B cell (primary cell): ENCODE measurements around the gene WNT6. TPM values are rescaled to one million over a fixed set of nuclear protein-coding genes. Genes with fewer than 3 reads are reported as not detected.
A peak's percentile ranks its signal among the peaks of the same experiment; 100 is the strongest.

Experiments
- ATAC-seq: fragments of 200-7000 bp; cut with Tn5 transposase; one replicate; pipeline ENCODE4 v1.10.0; 2021; ENCODE audit warnings: low read depth, mild to moderate bottlenecking, moderate number of reproducible peaks, moderate library complexity
- CTCF ChIA-PET: fragments of 350-600 bp; sonication (Branson Sonifier 250); formaldehyde crosslinking; loops from one replicate; lab custom pipeline; 2021; ENCODE audit warnings: antibody characterized with exemption, inconsistent platforms; lab: Charles Lee
- POLR2A ChIA-PET: fragments of 350-600 bp; sonication (Branson Sonifier 250); formaldehyde crosslinking; loops from one replicate; lab custom pipeline; 2021; ENCODE audit warnings: antibody characterized with exemption; lab: Charles Lee
- DNase-seq: peaks from one replicate; pipeline ENCODE4 v3.0.0; 2013
- H2AFZ ChIP-seq: 2 replicates; pipeline ENCODE4 v1.6.1; 2012; ENCODE audit warnings: mild to moderate bottlenecking, low read depth, low read length; ENCODE audit not compliant: insufficient read depth, poor library complexity, severe bottlenecking
- H3K27ac ChIP-seq, 2 donors: 1 replicate in 1 of 2; 2 replicates in 1 of 2; pipeline ENCODE4 v1.5.1; 2012 to 2013; ENCODE audit warnings: low read length in 2 of 2, mild to moderate bottlenecking in 2 of 2, moderate library complexity in 1 of 2
- H3K27me3 ChIP-seq, 4 experiments: fragments of 200-600 bp in 1 of 4; sonication (generic) in 1 of 4; replicated peaks in 1 of 4; 1 replicate in 2 of 4; 2 replicates in 2 of 4; pipeline versions ENCODE4 v1.6.1 to v1.7.0; 2013 to 2016; ENCODE audit warnings: low read length in 3 of 4, mild to moderate bottlenecking in 2 of 4, mixed read lengths in 1 of 4, moderate library complexity in 1 of 4; ENCODE audit not compliant: insufficient read depth in 4 of 4, control insufficient read depth in 3 of 4; ENCODE audit errors: control extremely low read depth in 1 of 4
- H3K36me3 ChIP-seq, 2 experiments: replicated peaks in 1 of 2; 1 replicate in 1 of 2; 2 replicates in 1 of 2; pipeline versions ENCODE4 v1.6.1 to v1.7.1; 2013; ENCODE audit warnings: low read length in 1 of 2; ENCODE audit not compliant: insufficient read depth in 2 of 2, control insufficient read depth in 1 of 2; ENCODE audit errors: control extremely low read depth in 1 of 2, extremely low read depth in 1 of 2
- H3K4me1 ChIP-seq, 2 donors: fragments of 200-600 bp in 1 of 2; sonication (generic) in 1 of 2; 1 replicate in 1 of 2; 2 replicates in 1 of 2; pipeline versions ENCODE4 v1.5.1 to v1.6.1; 2013 to 2017; ENCODE audit warnings: low read length in 2 of 2; ENCODE audit not compliant: control insufficient read depth in 2 of 2, insufficient read depth in 2 of 2
- H3K4me2 ChIP-seq: replicated peaks from 2 replicates; pipeline ENCODE3; 2012; ENCODE audit warnings: mild to moderate bottlenecking, low read depth, low read length; ENCODE audit not compliant: poor library complexity, severe bottlenecking
- H3K4me3 ChIP-seq, 5 experiments: fragments of 200-600 bp in 1 of 5; sonication (generic) in 1 of 5; 1 replicate in 3 of 5; 2 replicates in 2 of 5; pipeline versions ENCODE4 v1.5.1 to v1.7.0; 2011 to 2016; ENCODE audit warnings: low read length in 4 of 5, mild to moderate bottlenecking in 4 of 5, low read depth in 2 of 5, control low read depth in 1 of 5, moderate library complexity in 1 of 5; ENCODE audit not compliant: insufficient read depth in 1 of 5; ENCODE audit errors: control extremely low read depth in 1 of 5, extremely low read depth in 1 of 5
- H3K79me2 ChIP-seq: fragments of 200-600 bp; sonication (generic); one replicate; pipeline ENCODE4 v1.6.0; 2016; ENCODE audit warnings: low read length; ENCODE audit not compliant: control insufficient read depth, insufficient read depth
- H3K9ac ChIP-seq: fragments of 200-600 bp; sonication (generic); 2 replicates; pipeline ENCODE4 v1.6.1; 2017; ENCODE audit warnings: mild to moderate bottlenecking, low read length, moderate library complexity
- H3K9me3 ChIP-seq, 3 donors: one replicate each; pipeline versions ENCODE4 v1.6.1 to v1.7.1; 2013; ENCODE audit warnings: low read length in 2 of 3; ENCODE audit not compliant: control insufficient read depth in 2 of 3, insufficient read depth in 1 of 3; ENCODE audit errors: control extremely low read depth in 1 of 3
- H4K20me1 ChIP-seq: 2 replicates; pipeline ENCODE4 v1.6.0; 2012; ENCODE audit warnings: mild to moderate bottlenecking, low read length; ENCODE audit not compliant: insufficient read depth, control insufficient read depth, poor library complexity, severe bottlenecking
- H3K27ac Mint-ChIP-seq: one replicate; pipeline ENCODE4 v1.8.0; 2021; ENCODE audit warnings: mixed read lengths
- H3K27me3 Mint-ChIP-seq: one replicate; pipeline ENCODE4 v1.8.0; 2021; ENCODE audit warnings: mixed read lengths
- H3K4me1 Mint-ChIP-seq: one replicate; pipeline ENCODE4 v1.8.0; 2021; ENCODE audit warnings: mixed read lengths
- H3K4me3 Mint-ChIP-seq: one replicate; pipeline ENCODE4 v1.8.0; 2021; ENCODE audit warnings: mixed read lengths
- H3K9me3 Mint-ChIP-seq: one replicate; pipeline ENCODE4 v1.8.0; 2022; ENCODE audit warnings: mixed read lengths; ENCODE audit not compliant: insufficient read depth
- EZH2 ChIP-seq: IDR thresholded peaks from 2 replicates; pipeline ENCODE4 v1.6.1; 2012; ENCODE audit warnings: borderline replicate concordance, low read depth, mild to moderate bottlenecking, moderate library complexity, low read length; ENCODE audit not compliant: insufficient read depth, poor library complexity, severe bottlenecking
- WGBS: methylation state at CpG from one replicate; pipeline ENCODE4 v1.1.5; 2013; ENCODE audit warnings: missing lambda C conversion rate; ENCODE audit not compliant: insufficient coverage; 5-methylcytosine and 5-hydroxymethylcytosine counted together
- intact Hi-C: fragments of 100-400 bp; cut with micrococcal nuclease; formaldehyde crosslinking; loops from one replicate; pipeline ENCODE4 v1.10.0; 2022
- polyA plus RNA-seq: library from polyadenylated mRNA; depleted of rRNA; stranded (reverse); fragments of >200 nt; gene quantifications from 2 replicates; pipeline ENCODE4 v1.2.3, GENCODE V29; 2012
- total RNA-seq, 2 donors: library from RNA; stranded (reverse); fragments of 120-200 nt in 1 of 2; gene quantifications; 1 replicate in 1 of 2; 2 replicates in 1 of 2; pipeline versions ENCODE4 v1.2.3 to v1.2.4, GENCODE V29; 2013 to 2022
- TF ChIP-seq, protein P1 (sequence below): fragments of 200-600 bp; IDR thresholded peaks from one replicate; pipeline ENCODE4 v1.8.0; 2022; ENCODE audit warnings: antibody characterized with exemption, mild to moderate bottlenecking

WNT6 gene
- total and polyA plus RNA-seq, 2 donors (not counting 1 experiment from before 2014, with no cell fraction given) = 0.84 to 2.0 TPM

DNA sequence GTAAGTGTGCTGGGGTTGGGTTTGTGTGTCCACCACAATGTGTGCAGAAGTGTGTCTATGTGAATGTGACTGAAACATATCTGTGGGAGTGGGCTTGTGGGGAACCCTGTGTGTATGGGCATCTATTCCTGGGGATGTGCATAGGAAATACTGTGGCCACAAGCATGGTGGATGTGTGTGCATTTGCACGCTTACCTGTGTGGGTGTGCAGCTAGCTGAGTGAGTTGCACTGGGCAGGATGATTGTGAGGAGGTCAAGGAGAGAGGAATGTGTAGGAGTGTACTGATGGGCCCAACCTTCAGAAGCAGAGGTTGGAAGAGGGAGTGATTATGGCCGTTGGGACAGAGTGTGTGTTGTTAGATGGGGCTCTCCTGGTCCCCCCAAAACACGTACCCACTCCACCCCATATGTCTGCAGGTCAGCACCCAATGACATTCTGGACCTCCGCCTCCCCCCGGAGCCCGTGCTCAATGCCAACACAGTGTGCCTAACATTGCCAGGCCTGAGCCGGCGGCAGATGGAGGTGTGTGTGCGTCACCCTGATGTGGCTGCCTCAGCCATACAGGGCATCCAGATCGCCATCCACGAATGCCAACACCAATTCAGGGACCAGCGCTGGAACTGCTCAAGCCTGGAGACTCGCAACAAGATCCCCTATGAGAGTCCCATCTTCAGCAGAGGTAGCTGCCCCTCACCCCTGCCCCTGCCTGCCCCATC, 22.3 kb downstream of the WNT6 start:
- Histone ChIP-seq H3K9me3 (no peaks in the 10 kb centered on the region), H3K4me1 (peaks cover 70 to 88% of the 10 kb centered on the region in 2 donors), H3K4me2 (peak overlapping the region; percentile 92), H3K4me3 (peak overlapping the region in 1 of 5 experiments; percentile 62), H2AFZ (no peak overlapping the region), H4K20me1 (no peaks in the 10 kb centered on the region), H3K36me3 (no peaks in the 10 kb centered on the region), H3K27me3 (no peaks in the 10 kb centered on the region), H3K79me2 (peaks cover 2% of the 10 kb centered on the region), H3K27ac (peak overlapping the region in 1 of 2 donors; percentile 51), H3K9ac (peak overlapping the region; percentile 72)
- WGBS = 94% methylated on average over 12 of the region's 13 CpGs
- Mint-ChIP-seq H3K4me1 (peaks cover 73% of the 10 kb centered on the region), H3K27me3 (no peaks in the 10 kb centered on the region), H3K4me3 (peak overlapping the region; percentile 95), H3K9me3 (no peaks in the 10 kb centered on the region), H3K27ac (peak overlapping the region; percentile 95)
- no peak for TF ChIP-seq EZH2
- TF ChIP-seq, protein P1, sequence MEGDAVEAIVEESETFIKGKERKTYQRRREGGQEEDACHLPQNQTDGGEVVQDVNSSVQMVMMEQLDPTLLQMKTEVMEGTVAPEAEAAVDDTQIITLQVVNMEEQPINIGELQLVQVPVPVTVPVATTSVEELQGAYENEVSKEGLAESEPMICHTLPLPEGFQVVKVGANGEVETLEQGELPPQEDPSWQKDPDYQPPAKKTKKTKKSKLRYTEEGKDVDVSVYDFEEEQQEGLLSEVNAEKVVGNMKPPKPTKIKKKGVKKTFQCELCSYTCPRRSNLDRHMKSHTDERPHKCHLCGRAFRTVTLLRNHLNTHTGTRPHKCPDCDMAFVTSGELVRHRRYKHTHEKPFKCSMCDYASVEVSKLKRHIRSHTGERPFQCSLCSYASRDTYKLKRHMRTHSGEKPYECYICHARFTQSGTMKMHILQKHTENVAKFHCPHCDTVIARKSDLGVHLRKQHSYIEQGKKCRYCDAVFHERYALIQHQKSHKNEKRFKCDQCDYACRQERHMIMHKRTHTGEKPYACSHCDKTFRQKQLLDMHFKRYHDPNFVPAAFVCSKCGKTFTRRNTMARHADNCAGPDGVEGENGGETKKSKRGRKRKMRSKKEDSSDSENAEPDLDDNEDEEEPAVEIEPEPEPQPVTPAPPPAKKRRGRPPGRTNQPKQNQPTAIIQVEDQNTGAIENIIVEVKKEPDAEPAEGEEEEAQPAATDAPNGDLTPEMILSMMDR = no peak
- intact Hi-C loops = loop anchor here (2.0 to 5.0 kb wide), 4 partner anchors 295 to 590 kb away; partner anchors contain the start of genes CNPPD1, CTDSP1, DNAJB2 and TMBIM1
- DNase-seq = no peak
- POLR2A ChIA-PET = interaction anchor here (0.6 to 15.0 kb wide), 4 partner anchors 11 to 294 kb away, joined by 3 to 490 read pairs (median 4); partner anchors contain the start of gene CNPPD1
- ATAC-seq = no peak
- CTCF ChIA-PET = interaction anchor here (23.0 kb wide), 1 partner anchor 13 kb away, joined by 1627 read pairs; no protein-coding TSS in a partner anchor

DNA sequence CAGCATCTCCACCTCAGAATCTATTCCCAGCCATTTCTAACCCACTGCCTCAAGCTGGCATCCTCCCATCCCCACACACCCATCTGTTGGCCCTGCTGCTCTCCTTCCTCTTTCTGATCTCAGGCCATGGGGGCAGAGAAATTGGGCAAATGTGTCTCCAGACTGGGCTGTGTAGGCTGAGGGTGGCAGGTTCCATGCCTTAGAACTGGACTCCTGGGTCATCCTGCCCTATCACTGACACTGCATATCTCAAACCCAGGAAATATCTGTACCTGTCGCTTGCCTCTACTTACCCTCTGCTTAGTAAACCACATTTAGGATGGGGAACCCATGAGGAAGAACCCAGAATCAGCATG, 22.8 kb downstream of the WNT6 start:
- TF ChIP-seq, protein P1 = no peak
- no peak for TF ChIP-seq EZH2
- no peak for ATAC-seq
- Histone ChIP-seq H3K4me1 (peaks cover 70 to 88% of the 10 kb centered on the region in 2 donors), H3K4me2 (peak overlapping the region; percentile 92), H3K4me3 (no peak overlapping the region), H4K20me1 (no peaks in the 10 kb centered on the region), H2AFZ (no peak overlapping the region), H3K27ac (peak overlapping the region; percentile 51 to 69), H3K79me2 (peaks cover 2% of the 10 kb centered on the region), H3K36me3 (no peaks in the 10 kb centered on the region), H3K27me3 (no peaks in the 10 kb centered on the region), H3K9ac (no peak overlapping the region), H3K9me3 (no peaks in the 10 kb centered on the region)
- intact Hi-C loops = loop anchor here (5.0 kb wide), 2 partner anchors 485 to 590 kb away; partner anchors contain the start of genes CTDSP1 and TMBIM1
- peaks cover 73% of the 10 kb centered on the region for H3K4me1 Mint-ChIP-seq
- no peaks in the 10 kb centered on the region for H3K9me3 Mint-ChIP-seq
- no peaks in the 10 kb centered on the region for H3K27me3 Mint-ChIP-seq
- no CpG with 5 or more reads among the region's 1 CpG for WGBS
- CTCF ChIA-PET = interaction anchor here (23.0 kb wide), 1 partner anchor 12 kb away, joined by 1627 read pairs; no protein-coding TSS in a partner anchor
- peak; percentile 59 for DNase-seq
- POLR2A ChIA-PET = interaction anchor here (0.6 to 15.0 kb wide), 2 partner anchors 13 to 28 kb away, joined by 3 to 490 read pairs; no protein-coding TSS in a partner anchor
- H3K4me3 Mint-ChIP-seq = peak overlapping the region; percentile 95
- peak overlapping the region; percentile 68 for H3K27ac Mint-ChIP-seq
